ES-I3 (cell line): ENCODE data around the gene MLIP.

ENCODE experiments used
- H3K36me3 ChIP-seq: 2 replicates; pipeline ENCODE4 v1.6.1; 2013; ENCODE audit warnings: mild to moderate bottlenecking, low read length, control low read depth, moderate library complexity; ENCODE audit not compliant: insufficient read depth
- H3K4me1 ChIP-seq: 2 replicates; pipeline ENCODE4 v1.6.1; 2013; ENCODE audit warnings: mild to moderate bottlenecking, control low read depth, low read length; ENCODE audit not compliant: insufficient read depth
- H3K9ac ChIP-seq: 2 replicates; pipeline ENCODE4 v1.6.1; 2013; ENCODE audit warnings: low read depth, mild to moderate bottlenecking, low read length, moderate library complexity
- H3K9me3 ChIP-seq: 2 replicates; pipeline ENCODE4 v1.6.1; 2013; ENCODE audit warnings: mild to moderate bottlenecking, low read length, moderate library complexity; ENCODE audit not compliant: control insufficient read depth, insufficient read depth

Gene MLIP

GRCh38 chr6:54308289-54308985 lies 197.2 kb downstream of the MLIP start, which contains the start of gene TINAG:
Gene TINAG (plus strand): TSS chr6:54308441. CDS start chr6:54308551, 110 bp downstream.
- Histone ChIP-seq H3K9ac (no peak within 1 kb of the TSS), H3K36me3 (no peaks in the 10 kb centered on the region), H3K4me1 (no peaks in the 10 kb centered on the region), H3K9me3 (no peaks in the 10 kb centered on the region)

GRCh38 chr6:54308986-54309315 lies 197.7 kb downstream of the MLIP start:
- Histone ChIP-seq H3K4me1 (no peaks in the 10 kb centered on the region), H3K9ac (no peak overlapping the region), H3K36me3 (no peaks in the 10 kb centered on the region), H3K9me3 (no peaks in the 10 kb centered on the region)

GRCh38 chr6:54310377-54311152 lies 199.3 kb downstream of the MLIP start:
- H3K9me3 ChIP-seq = no peaks in the 10 kb centered on the region
- H3K9ac ChIP-seq = no peak overlapping the region
- H3K4me1 ChIP-seq = no peaks in the 10 kb centered on the region
- no peaks in the 10 kb centered on the region for H3K36me3 ChIP-seq

GRCh38 chr6:54315656-54316055 lies 204.4 kb downstream of the MLIP start:
- H3K9me3 ChIP-seq = no peaks in the 10 kb centered on the region
- no peaks in the 10 kb centered on the region for H3K36me3 ChIP-seq
- H3K4me1 ChIP-seq = no peaks in the 10 kb centered on the region
- H3K9ac ChIP-seq = no peak overlapping the region
